GM12878 (cell line): ENCODE measurements around the gene TBL3. TPM values are rescaled to one million over a fixed set of nuclear protein-coding genes. Genes with fewer than 3 reads are reported as not detected.

Experiments
- ASH2L ChIP-seq: fragments of 300-600, 200-600 bp; sonication (generic); IDR thresholded peaks from 2 replicates; pipeline ENCODE4 v1.6.1; 2017; ENCODE audit warnings: low read depth, mild to moderate bottlenecking, borderline replicate concordance
- ATF3 ChIP-seq: IDR thresholded peaks from 2 replicates; pipeline ENCODE4 v1.6.1; 2011; ENCODE audit warnings: low read depth, mild to moderate bottlenecking, low read length, moderate library complexity, borderline replicate concordance; ENCODE audit errors: extremely low read depth
- BRCA1 ChIP-seq: IDR thresholded peaks from 2 replicates; pipeline ENCODE4 v1.6.1; 2011; ENCODE audit warnings: low read depth, low read length, improper control_type of control experiment
- E2F4 ChIP-seq: IDR thresholded peaks from 2 replicates; pipeline ENCODE4 v1.6.1; 2012; ENCODE audit warnings: low read depth, low read length, improper control_type of control experiment
- EGR1 ChIP-seq, 2 experiments: IDR thresholded peaks; 1 replicate in 1 of 2; 2 replicates in 1 of 2; pipeline ENCODE4 v1.6.1; 2011 to 2012; ENCODE audit warnings: low read depth in 2 of 2, low read length in 2 of 2, borderline replicate concordance in 1 of 2, mild to moderate bottlenecking in 1 of 2, moderate library complexity in 1 of 2
- ESRRA ChIP-seq: IDR thresholded peaks from 2 replicates; pipeline ENCODE4 v1.6.1; 2012; ENCODE audit warnings: mild to moderate bottlenecking, low read length, improper control_type of control experiment
- FOXK2 ChIP-seq: fragments of 450-650 bp; IDR thresholded peaks from 2 replicates; pipeline ENCODE4 v1.6.1; 2017; ENCODE audit warnings: mild to moderate bottlenecking, moderate library complexity
- HCFC1 ChIP-seq: fragments of 150-350 bp; IDR thresholded peaks from 2 replicates; pipeline ENCODE4 v1.6.1; 2014; ENCODE audit warnings: low read length
- IRF4 ChIP-seq: IDR thresholded peaks from 2 replicates; pipeline ENCODE4 v1.6.1; 2011; ENCODE audit warnings: low read depth, low read length
- MTA2 ChIP-seq: fragments of 450-650 bp; IDR thresholded peaks from 2 replicates; pipeline ENCODE4 v1.6.1; 2016; ENCODE audit warnings: low read depth, mild to moderate bottlenecking, moderate library complexity
- MTA3 ChIP-seq: IDR thresholded peaks from 2 replicates; pipeline ENCODE4 v1.6.1; 2012; ENCODE audit warnings: low read length, inconsistent platforms, borderline replicate concordance
- MXI1 ChIP-seq: fragments of 150-350 bp; IDR thresholded peaks from 2 replicates; pipeline ENCODE4 v1.6.1; 2011; ENCODE audit warnings: low read depth, mild to moderate bottlenecking, inconsistent platforms, low read length, improper control_type of control experiment
- NBN ChIP-seq: fragments of 450-650 bp; IDR thresholded peaks from 2 replicates; pipeline ENCODE4 v1.6.1; 2016
- NFIC ChIP-seq: IDR thresholded peaks from 2 replicates; pipeline ENCODE4 v1.6.1; 2012; ENCODE audit warnings: low read depth, mild to moderate bottlenecking, inconsistent platforms, low read length, moderate library complexity
- POU2F2 ChIP-seq: IDR thresholded peaks from 3 replicates; pipeline ENCODE4 v1.6.1; 2011; ENCODE audit warnings: low read depth, mild to moderate bottlenecking, low read length, borderline replicate concordance
- STAT1 ChIP-seq: fragments of 450-650 bp; conservative IDR thresholded peaks from 2 replicates; pipeline ENCODE4 v1.6.1; 2014; ENCODE audit warnings: antibody characterized with exemption, mild to moderate bottlenecking
- SUZ12 ChIP-seq: fragments of 200-600 bp; sonication (generic); IDR thresholded peaks from one replicate; pipeline ENCODE4 v1.6.1; 2018; ENCODE audit warnings: antibody characterized with exemption, mild to moderate bottlenecking; ENCODE audit not compliant: unreplicated experiment
- TARDBP ChIP-seq: IDR thresholded peaks from 2 replicates; pipeline ENCODE4 v1.6.1; 2016; ENCODE audit warnings: borderline replicate concordance
- ZBED1 ChIP-seq: IDR thresholded peaks from 2 replicates; pipeline ENCODE4 v1.6.1; 2016; ENCODE audit warnings: borderline replicate concordance
- ZNF207 ChIP-seq: fragments of 450-650 bp; IDR thresholded peaks from 2 replicates; pipeline ENCODE4 v1.6.1; 2014; ENCODE audit warnings: antibody characterized with exemption, mild to moderate bottlenecking, borderline replicate concordance
- ZSCAN29 ChIP-seq: fragments of 450-650 bp; IDR thresholded peaks from 2 replicates; pipeline ENCODE4 v1.6.1; 2017; ENCODE audit warnings: mild to moderate bottlenecking, moderate library complexity
- polyA plus RNA-seq, 11 experiments: library from polyadenylated mRNA; depleted of rRNA in 4 of 11; unstranded in 6 of 11; stranded (reverse) in 5 of 11; fragments of >200 nt; fragmentation: Nextera tagmentation in 4 of 11; fragmentation: Illumina TruSeq in 1 of 11; extraction: Ambion mirVana in 4 of 11; extraction: Trizol in 1 of 11; gene quantifications; 1 replicate in 1 of 11; 2 replicates in 10 of 11; pipeline versions ENCODE4 v1.2.1 to v1.2.3, GENCODE V29; 2011 to 2016; ENCODE audit warnings: inconsistent platforms in 2 of 11, missing spikeins in 2 of 11, low read depth in 1 of 11
- total RNA-seq, 4 experiments: library from RNA; depleted of rRNA in 3 of 4; stranded (reverse); fragments of >200 nt in 3 of 4; fragmentation: Illumina TruSeq in 1 of 4; extraction: Trizol in 1 of 4; gene quantifications; 2 replicates each; pipeline versions ENCODE4 v1.2.1 to v1.2.3, GENCODE V29; 2013 to 2021
- TF ChIP-seq, protein P1 (sequence below): fragments of 150-350 bp; IDR thresholded peaks from 2 replicates; pipeline ENCODE4 v1.6.1; 2016; ENCODE audit warnings: low read depth, low read length
- TF ChIP-seq, protein P2 (sequence below): fragments of 450-650 bp; formaldehyde crosslinking; IDR thresholded peaks from 2 replicates; pipeline ENCODE4 v1.4.0; 2022; ENCODE audit warnings: mild to moderate bottlenecking, moderate library complexity

Gene TBL3
- total and polyA plus RNA-seq, 10 of the 15 experiments (the other 5 are each of a cell fraction or from before 2014, with no cell fraction given) = 1.2 to 101 (median 34.2) TPM

DNA sequence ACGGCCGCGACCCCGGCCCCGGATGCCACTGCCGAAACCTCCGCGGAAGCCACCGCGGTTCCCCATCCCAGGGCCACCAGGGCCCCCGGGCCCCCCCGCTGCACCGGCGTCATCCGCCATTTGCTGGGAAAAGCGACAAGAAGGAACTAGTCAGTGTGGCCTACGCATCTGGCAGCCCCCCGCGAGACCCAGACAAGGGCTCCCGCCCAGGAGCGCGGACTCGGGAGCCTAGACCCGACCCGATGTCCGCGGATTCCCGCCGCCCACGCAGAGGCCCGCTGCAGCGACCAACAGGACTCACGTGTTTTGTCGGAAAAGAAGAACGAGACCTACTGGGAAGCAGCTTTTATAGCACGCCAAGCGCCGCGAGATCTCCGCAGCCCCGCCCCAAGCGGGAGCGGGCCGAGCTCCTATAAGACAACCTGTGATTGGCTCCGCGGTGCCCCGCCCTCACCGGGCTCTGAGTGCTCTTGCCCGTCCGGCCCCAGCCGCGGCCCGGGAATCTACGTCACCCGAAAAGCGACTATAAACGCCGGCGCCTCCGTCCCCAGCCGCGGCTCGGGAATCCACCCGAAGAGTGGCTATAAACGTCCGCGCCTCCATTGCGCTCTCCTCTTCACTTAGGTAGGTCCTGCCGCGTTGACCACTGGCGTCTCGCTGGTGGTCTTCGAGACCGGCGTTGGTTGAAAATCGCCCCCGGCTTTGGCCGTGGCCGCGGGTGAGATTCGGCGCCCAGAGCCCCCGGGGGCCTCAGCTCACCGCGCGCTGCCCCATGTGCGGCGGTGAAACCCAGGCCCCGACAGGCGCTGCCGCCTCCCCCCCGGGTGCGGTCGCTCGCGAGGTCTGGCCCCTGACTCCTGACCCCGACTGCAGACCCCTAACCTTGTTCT lies 7.1 kb upstream of the TBL3 start, which contains the start of gene RPS2 (continued):
- peak; percentile 99 for TF ChIP-seq POU2F2
- TF ChIP-seq, protein P1, sequence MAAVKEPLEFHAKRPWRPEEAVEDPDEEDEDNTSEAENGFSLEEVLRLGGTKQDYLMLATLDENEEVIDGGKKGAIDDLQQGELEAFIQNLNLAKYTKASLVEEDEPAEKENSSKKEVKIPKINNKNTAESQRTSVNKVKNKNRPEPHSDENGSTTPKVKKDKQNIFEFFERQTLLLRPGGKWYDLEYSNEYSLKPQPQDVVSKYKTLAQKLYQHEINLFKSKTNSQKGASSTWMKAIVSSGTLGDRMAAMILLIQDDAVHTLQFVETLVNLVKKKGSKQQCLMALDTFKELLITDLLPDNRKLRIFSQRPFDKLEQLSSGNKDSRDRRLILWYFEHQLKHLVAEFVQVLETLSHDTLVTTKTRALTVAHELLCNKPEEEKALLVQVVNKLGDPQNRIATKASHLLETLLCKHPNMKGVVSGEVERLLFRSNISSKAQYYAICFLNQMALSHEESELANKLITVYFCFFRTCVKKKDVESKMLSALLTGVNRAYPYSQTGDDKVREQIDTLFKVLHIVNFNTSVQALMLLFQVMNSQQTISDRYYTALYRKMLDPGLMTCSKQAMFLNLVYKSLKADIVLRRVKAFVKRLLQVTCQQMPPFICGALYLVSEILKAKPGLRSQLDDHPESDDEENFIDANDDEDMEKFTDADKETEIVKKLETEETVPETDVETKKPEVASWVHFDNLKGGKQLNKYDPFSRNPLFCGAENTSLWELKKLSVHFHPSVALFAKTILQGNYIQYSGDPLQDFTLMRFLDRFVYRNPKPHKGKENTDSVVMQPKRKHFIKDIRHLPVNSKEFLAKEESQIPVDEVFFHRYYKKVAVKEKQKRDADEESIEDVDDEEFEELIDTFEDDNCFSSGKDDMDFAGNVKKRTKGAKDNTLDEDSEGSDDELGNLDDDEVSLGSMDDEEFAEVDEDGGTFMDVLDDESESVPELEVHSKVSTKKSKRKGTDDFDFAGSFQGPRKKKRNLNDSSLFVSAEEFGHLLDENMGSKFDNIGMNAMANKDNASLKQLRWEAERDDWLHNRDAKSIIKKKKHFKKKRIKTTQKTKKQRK = no peak
- TF ChIP-seq ZNF207 = no peak; the same call in none of the 2 replicates
- TF ChIP-seq NBN = peak; percentile 79
- TF ChIP-seq TARDBP = no peak
- TF ChIP-seq ZSCAN29 = peak; percentile 51; the same call in 1 of the 2 replicates
- peak; percentile 45; the same call in 1 of the 2 replicates for TF ChIP-seq NFIC
- peak; percentile 73 for TF ChIP-seq HCFC1
- no peak; the same call in 1 of the 2 replicates for TF ChIP-seq MTA3
- TF ChIP-seq ASH2L = 0 out of 2 replicates have a peak, but pooled peaks have one; percentile 79
- TF ChIP-seq ATF3 = peak; percentile 39; the same call in 1 of the 2 replicates
- TF ChIP-seq SUZ12 = no peak
- peak; percentile 80 for TF ChIP-seq BRCA1
- TF ChIP-seq MXI1 = peak; percentile 94
- TF ChIP-seq E2F4 = peak; percentile 40; the same call in 1 of the 2 replicates
- no peak; the same call in 1 of the 2 replicates for TF ChIP-seq FOXK2
- peak; percentile 66 for TF ChIP-seq ESRRA
- TF ChIP-seq ZBED1 = 0 out of 2 replicates have a peak, but pooled peaks have one; percentile 68
- TF ChIP-seq, protein P2, sequence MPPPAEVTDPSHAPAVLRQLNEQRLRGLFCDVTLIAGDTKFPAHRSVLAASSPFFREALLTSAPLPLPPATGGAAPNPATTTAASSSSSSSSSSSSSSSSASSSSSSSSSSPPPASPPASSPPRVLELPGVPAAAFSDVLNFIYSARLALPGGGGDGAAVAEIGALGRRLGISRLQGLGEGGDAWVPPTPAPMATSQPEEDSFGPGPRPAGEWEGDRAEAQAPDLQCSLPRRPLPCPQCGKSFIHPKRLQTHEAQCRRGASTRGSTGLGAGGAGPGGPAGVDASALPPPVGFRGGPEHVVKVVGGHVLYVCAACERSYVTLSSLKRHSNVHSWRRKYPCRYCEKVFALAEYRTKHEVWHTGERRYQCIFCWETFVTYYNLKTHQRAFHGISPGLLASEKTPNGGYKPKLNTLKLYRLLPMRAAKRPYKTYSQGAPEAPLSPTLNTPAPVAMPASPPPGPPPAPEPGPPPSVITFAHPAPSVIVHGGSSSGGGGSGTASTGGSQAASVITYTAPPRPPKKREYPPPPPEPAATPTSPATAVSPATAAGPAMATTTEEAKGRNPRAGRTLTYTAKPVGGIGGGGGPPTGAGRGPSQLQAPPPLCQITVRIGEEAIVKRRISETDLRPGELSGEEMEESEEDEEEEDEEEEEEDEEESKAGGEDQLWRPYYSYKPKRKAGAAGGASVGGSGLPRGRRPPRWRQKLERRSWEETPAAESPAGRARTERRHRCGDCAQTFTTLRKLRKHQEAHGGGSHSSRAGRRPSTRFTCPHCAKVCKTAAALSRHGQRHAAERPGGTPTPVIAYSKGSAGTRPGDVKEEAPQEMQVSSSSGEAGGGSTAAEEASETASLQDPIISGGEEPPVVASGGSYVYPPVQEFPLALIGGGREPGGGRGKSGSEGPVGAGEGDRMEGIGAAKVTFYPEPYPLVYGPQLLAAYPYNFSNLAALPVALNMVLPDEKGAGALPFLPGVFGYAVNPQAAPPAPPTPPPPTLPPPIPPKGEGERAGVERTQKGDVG (CRISPR knock-in tag) = no peak
- TF ChIP-seq IRF4 = peak; percentile 63
- TF ChIP-seq MTA2 = no peak
- TF ChIP-seq STAT1 = no peak; the same call in 1 of the 2 replicates
- peak; percentile 89 to 100 for TF ChIP-seq EGR1 (IDR thresholded peaks at IDR 0.05; ENCODE audit: borderline replicate concordance in 1 of 2, low read depth in 2 of 2, low read length in 2 of 2)
